A204.1 (cell line): Measurements from ENCODE around the gene PRR19.

Source experiments
- FAIRE-seq: peaks from 2 replicates; lab custom pipeline; 2012; peaks lifted over from hg19 to GRCh38; lab: Jason Lieb, UNC

The PRR19 gene

DNA sequence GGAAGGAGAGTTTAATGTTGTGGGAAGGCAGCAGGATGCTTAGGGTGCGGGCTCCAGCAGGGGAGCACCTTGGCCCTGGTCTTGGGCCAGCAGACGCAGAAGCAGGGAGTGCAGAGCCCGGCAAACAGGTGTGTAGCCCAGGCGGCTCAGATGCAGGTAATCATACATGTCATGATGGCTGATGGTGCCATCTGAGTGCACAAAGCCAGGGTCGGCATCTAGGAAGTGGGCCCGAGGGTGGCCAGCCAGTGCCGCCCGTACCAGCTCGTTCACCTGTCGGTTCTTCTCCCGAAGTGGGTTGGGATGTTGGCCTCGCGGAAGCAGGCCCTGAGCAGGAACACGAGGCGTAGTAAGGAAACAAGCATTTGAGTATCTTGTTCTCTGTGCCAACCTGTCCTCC is 4.9 kb upstream of the PRR19 start:
- FAIRE-seq = no peak

DNA sequence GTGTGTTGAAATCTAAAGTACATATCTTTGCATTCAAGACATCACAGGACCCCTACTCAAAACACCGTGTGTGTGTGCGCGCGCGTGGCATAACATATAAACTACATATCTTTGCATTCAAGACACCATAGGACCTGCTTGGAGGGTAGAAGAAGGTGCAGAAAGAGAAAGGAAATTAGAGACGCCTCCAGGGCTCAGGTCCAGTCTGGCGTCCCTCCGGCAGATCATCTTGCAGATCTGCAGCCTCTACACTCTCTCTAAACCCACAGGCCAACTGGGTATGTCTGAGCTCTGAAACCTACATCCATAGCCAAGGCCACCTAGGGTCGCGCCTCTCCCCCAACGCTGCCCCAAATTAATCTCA is 1.2 kb downstream of the PRR19 start:
- FAIRE-seq = no peak

DNA sequence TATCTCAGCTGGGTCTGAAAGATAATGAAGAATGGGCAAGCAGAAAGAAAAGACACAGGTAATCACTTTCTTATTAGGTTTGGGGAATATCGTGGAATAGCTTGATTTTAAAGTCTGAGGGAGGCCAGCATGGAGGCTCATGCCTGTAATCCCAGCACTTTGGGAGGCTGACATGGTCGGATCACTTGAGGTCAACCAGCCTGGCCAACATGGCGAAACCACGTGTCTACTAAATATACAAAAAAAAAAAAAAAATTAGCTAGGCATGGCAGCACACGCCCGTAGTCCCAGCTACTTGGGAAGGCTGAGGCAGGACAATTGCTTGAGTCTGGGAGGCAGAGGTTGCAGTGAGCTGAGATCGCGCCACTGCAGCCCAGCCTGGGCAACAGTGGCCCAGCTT is 1.9 kb downstream of the PRR19 start:
- no peak for FAIRE-seq

DNA sequence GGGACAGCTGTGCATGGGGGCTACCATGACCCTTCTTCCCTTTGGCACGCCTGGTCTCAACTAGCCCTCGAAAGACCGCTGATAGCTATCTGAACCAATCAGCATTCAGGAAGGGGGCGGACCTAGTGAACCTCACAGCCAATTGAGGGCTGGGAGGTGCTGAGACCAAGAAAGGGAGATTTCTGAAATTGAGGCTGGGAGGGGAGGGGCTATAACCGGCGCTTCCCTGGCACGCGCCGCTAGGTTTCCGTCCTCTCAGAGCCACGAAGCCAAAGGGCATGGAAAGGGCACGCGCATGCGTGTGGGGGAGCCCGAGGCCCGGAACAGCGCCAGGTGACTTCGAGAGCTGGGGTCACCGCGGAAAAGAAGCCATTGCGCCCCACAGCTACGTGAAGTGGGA is 4.7 kb downstream of the PRR19 start:
- no peak for FAIRE-seq

DNA sequence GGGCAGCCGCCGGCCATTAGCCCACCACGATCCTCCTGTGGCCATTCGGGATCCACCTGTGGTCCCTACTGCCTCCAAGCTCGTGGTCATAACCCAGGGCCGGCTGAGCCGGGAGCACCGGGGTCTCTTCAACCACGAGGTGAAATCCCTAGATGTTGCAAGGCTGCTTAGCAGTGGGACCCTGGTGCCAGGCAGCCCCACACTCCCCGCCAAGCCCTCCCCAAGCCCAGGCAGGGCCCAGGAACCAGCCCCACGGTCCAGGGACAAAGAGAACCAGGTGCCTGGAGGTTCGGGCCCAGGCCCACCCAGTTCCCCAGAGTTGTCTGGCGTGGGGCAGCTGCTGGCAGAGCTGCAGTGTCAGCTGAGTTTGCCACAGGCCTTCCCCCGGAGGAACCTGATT is 7.8 kb downstream of the PRR19 start:
- FAIRE-seq = no peak

DNA sequence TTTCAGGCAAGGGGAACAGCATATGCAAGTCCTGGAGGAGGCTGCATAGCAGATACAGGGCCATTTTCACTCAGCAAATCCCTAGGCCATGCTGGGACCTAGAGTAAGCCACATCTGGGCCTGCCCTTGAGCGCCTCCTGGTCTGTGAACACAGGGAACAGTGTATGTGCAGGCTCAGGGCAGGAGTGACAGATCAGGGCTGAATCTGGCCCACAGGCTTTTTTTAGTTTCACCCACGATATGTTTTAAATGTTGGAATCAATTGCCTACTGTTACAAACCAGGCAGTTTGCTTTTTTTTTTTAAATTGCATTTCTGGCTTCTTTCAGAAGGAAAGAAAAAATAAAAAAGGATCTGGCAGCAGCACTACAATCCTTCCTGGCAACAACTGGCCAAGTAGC is 9.7 kb downstream of the PRR19 start:
- FAIRE-seq = no peak

DNA sequence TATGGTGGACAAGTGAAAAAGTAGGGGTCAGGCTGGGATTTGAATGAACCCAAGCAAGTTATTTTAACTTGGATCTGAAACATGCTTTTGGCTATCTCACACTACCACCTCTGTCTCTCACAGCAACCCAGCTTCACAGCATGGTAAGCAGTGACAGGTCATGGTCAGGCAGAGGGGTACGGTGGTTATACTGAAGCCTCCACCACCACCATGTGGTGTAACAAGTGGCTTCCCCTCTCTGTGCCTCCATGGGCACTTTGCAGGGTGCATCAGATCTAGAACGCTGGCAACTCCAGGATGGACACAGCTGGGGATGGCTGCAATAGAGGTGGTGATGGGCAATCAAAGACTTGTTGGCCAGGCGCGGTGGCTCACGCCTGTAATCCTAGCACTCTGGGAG is 10.4 kb downstream of the PRR19 start:
- FAIRE-seq = no peak

DNA sequence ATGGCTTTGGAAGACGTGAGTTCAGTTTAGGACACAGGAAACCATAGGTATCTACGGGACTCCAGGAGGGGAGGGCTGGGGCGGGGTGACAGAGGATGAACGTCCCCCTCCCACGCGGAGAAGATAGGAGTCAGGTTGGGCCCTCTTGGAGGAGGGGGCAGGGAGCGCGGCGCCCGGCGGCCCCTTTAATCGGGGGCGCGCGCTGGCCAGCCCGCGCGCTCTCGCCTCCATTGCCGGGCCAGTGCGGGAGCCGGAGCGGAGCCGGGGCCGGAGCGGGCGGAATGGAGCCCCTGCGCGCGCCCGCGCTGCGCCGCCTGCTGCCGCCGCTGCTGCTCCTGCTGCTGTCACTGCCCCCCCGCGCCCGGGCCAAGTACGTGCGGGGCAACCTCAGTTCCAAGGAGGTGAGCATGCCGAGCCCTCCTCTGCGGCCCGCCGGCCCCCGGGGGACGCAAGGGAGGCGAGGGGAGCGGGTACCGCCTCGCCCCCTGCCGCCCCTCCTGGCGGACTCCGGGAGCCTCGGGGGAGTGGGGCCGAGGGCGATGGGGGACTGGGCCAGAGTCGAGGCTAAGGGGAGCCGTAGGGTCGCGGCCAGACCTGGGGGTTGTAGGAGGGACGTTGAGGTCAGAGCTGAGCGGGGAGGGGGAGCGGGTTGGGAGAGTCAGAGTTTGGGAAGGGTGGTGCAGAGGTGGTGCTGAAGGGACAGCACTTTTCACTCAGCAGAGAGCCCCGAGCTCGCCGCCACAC is 11.3 kb downstream of the PRR19 start, which contains the start of gene TMEM145:
Gene TMEM145, plus strand, starts transcription at position 214 of the 744 bp plus-strand sequence. Its CDS starts 68 bp downstream, at position 282.
- FAIRE-seq = no peak

DNA sequence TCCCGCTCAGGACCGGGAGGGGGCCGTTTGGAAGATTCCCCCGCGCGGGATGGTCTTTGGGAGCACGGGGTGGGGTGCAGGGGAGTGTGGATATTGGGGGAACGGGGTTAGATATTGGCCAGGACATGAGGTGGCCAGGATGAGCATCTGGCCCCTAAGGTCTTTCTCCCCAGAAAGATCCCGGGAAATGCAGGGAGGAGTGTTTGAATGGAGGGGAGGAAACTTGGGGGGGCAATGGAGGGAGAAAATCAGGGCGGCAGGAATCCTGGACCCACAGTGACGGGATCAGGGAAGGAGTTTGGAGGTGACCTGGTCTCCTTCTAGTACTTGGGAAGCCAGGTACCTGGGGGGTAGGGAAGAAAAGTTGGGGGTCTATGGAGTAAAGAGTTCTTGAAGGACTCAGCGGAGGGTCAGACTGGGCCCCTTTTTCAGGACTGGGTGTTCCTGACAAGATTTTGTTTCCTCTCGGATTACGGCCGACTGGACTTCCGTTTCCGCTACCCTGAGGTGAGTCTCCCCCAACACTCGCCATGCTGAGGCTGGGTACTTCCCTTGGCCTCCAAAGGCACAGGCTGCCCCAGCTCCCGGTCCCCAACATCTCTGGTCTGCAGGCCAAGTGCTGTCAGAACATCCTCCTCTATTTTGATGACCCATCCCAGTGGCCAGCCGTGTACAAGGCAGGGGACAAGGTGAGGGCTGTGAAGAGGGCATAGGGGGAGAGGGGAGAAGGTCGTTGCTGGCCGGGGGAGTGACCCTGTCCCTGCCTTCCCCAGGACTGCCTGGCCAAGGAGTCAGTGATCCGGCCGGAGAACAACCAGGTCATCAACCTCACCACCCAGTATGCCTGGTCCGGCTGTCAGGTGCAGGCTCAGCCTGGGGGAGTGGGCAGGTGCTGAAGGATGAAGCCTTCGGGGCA is 12.2 kb downstream of the PRR19 start:
- no peak for FAIRE-seq

DNA sequence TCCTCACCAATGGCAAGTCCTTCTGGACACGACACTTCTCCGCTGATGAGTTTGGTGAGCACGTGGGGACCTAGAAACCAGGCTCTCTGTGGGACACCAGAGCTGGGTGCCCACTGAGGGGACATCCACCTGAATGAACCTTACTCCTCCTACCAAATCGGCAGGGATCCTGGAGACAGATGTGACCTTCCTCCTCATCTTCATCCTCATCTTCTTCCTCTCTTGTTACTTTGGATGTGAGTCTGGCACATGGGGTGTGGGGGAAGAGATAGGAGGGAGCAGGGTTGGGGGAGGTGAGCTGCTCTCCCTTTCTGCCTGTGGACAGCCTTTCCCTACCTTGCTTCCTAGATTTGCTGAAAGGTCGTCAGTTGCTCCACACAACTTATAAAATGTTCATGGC is 13.1 kb downstream of the PRR19 start:
- no peak for FAIRE-seq

DNA sequence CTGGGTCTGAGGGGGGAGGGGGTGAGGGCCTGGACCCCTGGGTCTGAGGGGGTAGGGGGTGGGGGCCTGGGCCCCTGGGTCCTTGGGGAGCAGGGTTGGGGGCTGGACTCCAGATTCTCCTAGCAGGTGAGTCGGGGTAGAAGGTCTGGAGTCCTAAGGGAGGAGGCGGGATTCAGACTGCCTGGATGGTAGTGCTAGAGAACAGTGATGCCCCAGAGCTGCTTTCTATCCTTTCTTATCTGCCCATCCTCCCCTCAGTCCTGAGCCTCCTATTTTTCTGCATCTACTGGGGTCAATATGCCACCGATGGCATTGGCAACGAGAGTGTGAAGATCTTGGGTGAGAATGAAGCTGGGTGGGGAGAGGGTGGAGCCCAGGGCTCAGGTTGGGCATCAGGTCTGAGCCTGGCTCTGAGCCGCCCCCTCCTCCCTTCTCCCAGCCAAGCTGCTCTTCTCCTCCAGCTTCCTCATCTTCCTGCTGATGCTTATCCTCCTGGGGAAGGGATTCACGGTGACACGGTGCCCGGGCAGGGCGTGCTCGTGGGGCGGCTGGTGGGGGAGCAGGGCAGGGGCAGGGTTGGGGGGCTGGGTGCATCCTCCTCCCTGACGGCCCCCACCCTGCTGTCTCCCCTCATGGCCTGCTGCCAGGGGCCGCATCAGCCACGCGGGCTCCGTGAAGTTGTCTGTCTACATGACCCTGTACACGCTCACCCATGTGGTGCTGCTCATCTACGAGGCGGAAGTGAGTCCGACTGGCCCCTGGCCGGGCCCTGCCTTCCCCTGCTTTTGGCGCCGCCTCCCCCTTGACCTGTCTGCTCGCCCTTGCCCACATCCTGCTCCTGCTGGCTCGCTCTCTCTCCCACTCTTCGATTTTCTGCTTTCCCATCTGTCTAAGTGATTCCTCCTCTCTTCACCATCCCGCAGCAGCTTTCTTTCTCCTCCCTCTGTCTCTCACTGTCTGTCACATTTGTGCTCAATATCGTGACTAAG is 14.6 kb downstream of the PRR19 start:
- FAIRE-seq = no peak

DNA sequence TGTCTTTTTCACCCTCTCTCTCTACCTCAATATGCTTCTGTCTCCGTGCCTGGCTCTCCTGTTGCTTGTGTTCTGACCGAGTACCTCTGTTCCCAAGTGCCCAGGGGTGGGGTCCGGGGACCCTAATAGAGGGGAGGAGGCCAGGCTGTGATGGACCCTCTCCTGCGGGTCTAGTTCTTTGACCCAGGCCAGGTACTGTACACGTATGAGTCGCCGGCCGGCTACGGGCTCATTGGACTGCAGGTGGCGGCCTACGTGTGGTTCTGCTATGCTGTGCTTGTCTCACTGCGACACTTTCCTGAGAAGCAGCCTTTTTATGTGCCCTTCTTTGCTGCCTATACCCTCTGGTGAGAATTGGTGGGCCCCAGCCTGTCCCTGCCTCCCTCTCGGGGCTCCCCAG is 15.6 kb downstream of the PRR19 start:
- FAIRE-seq = no peak

DNA sequence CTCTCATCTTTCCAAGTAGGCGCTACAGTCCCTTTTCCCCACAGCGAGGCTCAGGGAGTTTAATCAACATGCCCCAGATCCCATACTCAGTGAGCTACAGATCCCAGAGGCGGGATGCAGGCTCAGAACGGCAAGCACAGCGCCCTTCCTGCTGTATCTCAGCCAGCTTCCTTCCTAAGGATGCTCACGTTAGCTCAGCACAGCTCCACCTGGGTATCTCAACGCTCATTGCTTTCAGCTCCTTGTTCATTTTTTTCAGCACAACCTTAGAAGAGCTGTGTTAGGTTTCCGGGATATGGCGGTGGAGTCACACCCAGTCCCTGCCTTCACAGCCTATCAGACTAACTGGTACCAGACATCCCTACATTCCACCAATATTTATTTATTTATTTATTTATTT is 20.4 kb downstream of the PRR19 start:
- no peak for FAIRE-seq

DNA sequence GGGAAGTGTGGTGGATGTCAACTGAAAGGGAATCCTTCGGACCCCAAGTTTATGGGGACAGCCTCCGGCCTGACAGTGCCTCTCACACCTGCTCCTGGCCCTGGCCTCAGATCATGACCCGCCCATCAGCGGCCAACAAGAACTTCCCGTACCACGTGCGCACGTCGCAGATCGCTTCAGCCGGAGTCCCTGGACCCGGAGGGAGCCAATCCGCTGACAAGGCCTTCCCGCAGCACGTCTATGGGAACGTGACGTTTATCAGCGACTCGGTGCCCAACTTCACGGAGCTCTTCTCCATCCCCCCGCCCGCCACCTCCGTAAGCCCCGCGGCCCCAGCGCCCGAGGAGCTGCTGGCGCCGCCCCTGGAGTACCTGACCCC is 21.5 kb downstream of the PRR19 start:
- no peak for FAIRE-seq

DNA sequence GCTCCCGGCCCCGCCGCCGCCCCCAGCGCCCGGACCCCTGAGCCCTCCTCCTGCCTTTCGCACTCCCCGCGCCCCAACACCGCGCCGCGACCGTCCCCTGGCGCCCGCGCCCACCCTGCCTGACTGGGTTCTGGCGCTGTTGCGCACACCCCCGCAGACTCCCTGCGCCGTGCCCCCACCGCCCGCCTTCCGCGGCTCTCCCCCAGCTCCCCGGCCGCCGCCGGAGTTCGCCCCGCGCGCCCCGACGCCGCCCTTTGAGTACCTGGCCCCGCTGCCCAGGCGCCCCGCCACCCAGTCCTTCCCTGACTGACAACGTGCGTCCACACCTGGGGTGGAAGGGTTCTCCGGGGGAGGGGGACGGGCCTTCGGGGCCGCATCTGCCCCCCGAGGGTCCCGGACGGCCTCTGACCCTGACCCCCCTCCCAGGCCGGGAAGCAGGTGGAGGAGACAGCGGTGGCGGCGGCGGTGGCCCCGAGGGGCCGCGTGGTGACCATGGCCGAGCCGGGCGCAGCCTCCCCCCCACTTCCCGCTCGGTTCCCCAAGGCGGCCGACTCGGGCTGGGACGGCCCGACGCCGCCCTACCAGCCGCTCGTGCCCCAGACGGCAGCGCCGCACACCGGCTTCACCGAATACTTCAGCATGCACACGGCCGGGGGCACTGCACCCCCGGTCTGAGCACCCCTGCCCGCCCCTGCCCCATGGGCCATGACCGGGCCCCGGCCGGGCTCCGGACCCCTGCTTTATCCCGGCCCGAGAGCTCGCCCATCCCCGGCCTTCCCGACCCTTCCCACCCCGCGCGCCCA is 22.1 kb downstream of the PRR19 start:
- no peak for FAIRE-seq

DNA sequence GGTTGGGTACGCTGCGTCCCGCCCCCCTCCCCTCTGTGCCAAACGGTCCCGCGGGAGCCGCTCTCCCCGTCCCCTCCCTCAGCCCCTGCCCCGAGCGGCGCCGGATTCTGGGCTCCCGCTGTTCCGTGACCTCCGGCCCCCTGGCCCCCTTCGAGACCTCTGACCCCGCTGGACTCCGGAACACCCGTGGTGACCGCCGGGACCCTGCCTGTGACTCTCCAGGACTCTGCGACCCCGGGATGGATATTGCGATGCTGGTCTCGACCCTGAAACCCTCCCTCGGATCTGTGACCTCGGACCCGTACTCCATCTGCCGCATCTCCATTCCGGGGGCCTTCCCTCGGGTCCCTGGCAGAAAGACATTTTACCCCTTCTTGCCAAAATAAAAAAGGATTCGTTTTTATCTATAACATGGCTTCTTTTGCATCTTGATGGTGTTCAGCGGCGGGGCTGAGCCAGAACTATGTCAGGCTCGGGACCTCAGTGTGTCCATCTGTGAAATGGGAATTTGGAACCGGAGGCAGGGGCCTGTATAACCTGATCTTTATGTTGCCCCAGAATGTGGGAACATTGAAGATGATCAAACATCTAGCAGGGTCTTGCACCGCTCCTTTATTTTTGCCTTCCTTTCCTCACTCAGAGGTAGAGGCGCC is 22.8 kb downstream of the PRR19 start:
- no peak for FAIRE-seq

DNA sequence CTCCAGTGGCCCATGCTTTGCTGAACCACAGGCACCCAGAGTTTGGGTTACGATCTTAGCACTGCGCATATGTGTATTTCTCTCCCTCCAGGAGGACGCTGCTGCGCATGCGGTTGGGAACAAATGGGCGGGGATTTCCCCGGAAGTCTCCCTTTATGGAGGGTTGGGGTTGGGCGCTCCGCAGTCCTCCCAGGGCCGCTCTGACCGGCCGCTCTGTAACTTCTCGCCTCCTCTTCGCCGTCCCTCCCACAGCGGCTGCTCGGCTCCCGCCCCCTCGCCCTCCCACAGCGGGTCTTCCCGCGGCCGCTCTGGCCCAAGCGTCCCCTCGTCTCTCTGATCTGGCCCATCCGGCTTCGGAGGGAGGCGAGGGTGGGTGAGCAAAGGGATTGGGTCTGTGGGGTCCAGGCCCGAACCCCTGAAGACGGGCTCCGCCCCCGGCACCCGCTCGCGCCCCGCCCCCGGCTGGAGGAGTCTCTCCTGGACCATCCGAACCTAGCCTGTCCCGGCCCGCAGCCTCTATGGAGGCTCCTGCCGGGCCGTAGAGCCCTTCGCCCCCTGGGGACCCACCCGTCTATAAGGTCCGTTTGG is 23.5 kb downstream of the PRR19 start, which contains the start of gene MEGF8:
Gene MEGF8, plus strand, starts transcription at position 328 of the 588 bp plus-strand sequence. CDS start 609 bp downstream, outside the sequence.
- FAIRE-seq = peak; percentile 99

DNA sequence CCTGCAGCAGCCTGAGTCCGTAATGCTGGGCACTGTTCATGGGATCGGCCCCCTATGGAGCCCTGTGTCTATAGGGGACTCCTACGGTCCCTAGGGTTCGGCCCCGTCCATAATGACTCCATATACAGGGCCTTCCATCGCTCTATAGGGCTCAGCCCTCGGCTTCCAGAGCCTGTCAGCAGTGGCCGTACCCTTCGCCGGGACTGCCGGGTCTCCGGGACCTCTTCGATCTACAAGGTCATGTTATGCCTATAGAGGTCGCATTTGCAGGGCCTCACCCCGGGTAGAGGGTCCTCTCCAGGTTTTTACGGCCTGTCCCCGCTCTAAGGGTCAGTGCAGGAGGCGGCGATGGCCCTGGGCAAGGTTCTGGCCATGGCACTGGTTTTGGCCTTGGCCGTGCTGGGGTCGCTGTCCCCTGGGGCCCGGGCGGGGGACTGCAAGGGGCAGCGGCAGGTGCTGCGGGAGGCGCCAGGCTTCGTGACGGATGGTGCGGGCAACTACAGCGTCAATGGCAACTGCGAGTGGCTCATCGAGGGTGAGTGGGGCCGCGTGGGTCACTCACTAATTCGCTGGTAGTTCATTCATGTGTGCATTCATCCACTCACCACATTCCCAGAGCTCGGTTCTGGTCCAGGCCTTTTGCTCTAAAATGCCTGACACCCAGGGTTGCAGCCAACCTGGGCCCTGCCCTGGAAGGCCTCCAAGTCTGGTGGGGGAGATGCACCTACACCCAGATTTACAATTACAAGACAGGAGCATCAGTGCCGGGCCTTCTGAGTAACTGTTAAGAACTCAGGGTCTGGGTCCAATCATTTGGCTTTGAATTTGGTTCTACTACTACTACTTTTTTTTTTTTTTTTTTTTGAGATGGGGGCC is 24.2 kb downstream of the PRR19 start:
- FAIRE-seq = no peak

DNA sequence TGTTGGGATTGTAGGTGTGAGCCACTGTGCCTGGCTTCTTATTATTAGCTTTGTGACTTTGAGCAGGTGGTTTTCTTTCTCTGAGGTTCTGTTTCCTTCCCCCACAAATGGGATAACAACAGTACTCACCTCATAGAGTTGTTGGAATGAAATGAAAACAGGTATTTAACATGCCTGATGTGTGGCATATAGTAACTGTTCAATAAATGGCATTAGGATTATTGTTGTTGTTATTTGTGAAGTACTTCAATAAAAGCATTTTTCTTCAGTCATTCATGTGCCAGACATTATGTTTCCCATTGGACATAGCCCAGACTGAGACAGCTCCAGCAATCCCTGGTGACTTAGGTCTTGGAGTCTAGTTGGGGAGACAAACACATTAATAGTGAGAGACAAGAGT is 25.0 kb downstream of the PRR19 start:
- FAIRE-seq = no peak
